ENCODE measurements around the gene SPSB1.

DNA sequence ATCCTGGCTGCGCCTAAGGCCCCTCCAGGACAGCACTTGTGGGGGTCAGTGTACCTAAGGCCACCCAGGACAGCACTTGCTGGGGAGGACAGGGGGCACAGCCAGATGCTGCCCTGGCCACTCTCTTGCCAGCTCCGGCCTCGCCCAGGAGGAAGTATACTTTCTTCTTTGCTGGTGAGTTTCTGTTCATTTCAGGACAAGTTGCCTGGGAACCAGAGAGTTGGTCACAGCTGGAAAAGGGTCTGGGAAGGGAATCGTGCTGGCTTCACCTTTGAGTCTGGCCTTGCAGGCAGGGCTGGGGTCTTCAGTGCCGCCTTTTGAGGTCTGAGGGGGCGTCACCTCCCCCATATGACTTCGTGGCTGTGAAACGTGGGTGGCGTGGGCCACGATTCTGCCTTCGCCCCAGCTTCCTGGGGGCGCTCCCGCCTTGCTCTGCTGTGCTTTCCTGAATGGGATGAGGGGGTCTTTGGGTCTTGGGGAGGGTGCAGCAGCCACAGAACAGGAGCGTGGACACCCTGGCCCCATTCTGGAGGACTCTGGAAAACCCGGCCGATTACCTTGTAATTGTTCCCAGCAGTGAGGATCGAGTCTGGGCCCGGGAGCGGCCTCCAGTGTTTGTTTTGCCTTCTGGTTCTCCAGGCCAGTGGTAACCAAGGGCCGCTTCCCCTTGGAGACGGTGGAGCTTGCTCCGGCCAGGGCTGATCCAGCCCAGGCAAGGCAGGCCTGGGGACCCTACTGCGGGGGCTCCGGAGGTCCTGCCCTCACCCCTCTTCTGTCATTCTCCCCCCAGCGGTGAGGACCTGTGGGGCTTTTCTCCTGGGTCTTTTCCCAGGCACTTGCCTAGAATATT, 45.9 kb downstream of the SPSB1 start:
- TF ChIP-seq, protein P1, sequence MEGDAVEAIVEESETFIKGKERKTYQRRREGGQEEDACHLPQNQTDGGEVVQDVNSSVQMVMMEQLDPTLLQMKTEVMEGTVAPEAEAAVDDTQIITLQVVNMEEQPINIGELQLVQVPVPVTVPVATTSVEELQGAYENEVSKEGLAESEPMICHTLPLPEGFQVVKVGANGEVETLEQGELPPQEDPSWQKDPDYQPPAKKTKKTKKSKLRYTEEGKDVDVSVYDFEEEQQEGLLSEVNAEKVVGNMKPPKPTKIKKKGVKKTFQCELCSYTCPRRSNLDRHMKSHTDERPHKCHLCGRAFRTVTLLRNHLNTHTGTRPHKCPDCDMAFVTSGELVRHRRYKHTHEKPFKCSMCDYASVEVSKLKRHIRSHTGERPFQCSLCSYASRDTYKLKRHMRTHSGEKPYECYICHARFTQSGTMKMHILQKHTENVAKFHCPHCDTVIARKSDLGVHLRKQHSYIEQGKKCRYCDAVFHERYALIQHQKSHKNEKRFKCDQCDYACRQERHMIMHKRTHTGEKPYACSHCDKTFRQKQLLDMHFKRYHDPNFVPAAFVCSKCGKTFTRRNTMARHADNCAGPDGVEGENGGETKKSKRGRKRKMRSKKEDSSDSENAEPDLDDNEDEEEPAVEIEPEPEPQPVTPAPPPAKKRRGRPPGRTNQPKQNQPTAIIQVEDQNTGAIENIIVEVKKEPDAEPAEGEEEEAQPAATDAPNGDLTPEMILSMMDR (IDR thresholded peaks at IDR 0.05): no peak
- TF ChIP-seq POLR2A (IDR thresholded peaks at IDR 0.05): no peak
- no peak for TF ChIP-seq EP300 (IDR thresholded peaks at IDR 0.05)
